BJ (cell line): Measurements from ENCODE around the gene KRTAP4-9. TPM values are rescaled to one million over a fixed set of nuclear protein-coding genes. Genes with fewer than 3 reads are reported as not detected.
"Not testable (repeated sequence)": the region's sequence is repeated elsewhere in the genome, so short reads cannot be mapped to it uniquely, and the experiment has no call there.

Experiments used
- CTCF ChIA-PET: fragments of 350-600 bp; formaldehyde crosslinking; extraction: SDS; loops from one replicate; lab custom pipeline; 2021; ENCODE audit warnings: antibody characterized with exemption, inconsistent platforms; lab: Yijun Ruan, JAX
- POLR2A ChIA-PET: fragments of 300-600 bp; sonication (Branson Sonifier 250); formaldehyde crosslinking; extraction: SDS; loops from one replicate; lab custom pipeline; 2021; ENCODE audit warnings: antibody characterized with exemption; lab: Charles Lee
- DNase-seq: peaks from one replicate; pipeline ENCODE4 v3.0.0-alpha.2; 2011; ENCODE audit warnings: low read depth
- H3K27me3 ChIP-seq: 2 replicates; pipeline ENCODE4 v1.6.0; 2011; ENCODE audit warnings: low read length; ENCODE audit not compliant: control insufficient read depth, insufficient read depth
- H3K36me3 ChIP-seq: 2 replicates; pipeline ENCODE4 v1.5.1; 2011; ENCODE audit warnings: low read length; ENCODE audit not compliant: control insufficient read depth, insufficient read depth
- H3K4me3 ChIP-seq: 2 replicates; pipeline ENCODE4 v1.5.1; 2011; ENCODE audit warnings: low read depth, mild to moderate bottlenecking, control low read depth, low read length
- polyA plus RNA-seq: library from polyadenylated mRNA; depleted of rRNA; stranded (reverse); fragments of >200 nt; gene quantifications from 2 replicates; pipeline ENCODE4 v1.2.3, GENCODE V29; 2011
- TF ChIP-seq, protein P1 (sequence below): IDR thresholded peaks from 2 replicates; pipeline ENCODE4 v1.5.1; 2011; ENCODE audit warnings: low read depth, mild to moderate bottlenecking, control low read depth, inconsistent platforms, low read length, moderate library complexity; ENCODE audit not compliant: insufficient read depth

Gene KRTAP4-9
- polyA plus RNA-seq, 1 experiment = not detected

DNA sequence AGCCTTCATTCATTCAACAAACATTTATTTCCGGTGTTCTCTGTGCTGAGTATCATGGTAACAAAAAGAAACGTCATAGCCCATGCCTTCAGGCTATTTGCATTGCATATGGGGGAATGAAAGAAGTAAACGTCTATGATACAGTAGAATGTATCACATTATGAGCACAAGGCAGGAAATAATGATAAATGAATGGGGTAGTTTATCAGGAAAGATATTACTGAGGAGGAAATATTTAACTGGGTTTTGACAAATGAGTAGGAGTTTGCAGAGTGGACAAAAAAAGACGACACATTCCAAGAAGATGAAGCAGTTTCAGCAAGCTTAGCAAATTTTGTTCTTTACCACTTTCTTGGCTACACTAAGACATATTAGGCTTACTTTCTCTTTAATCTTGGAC is 22.6 kb upstream of the KRTAP4-9 start:
- H3K4me3 ChIP-seq = no peak overlapping the region
- ChIA-PET POLR2A (interaction anchor here (1.0 kb wide), 1 partner anchor 21 kb away, joined by 3 read pairs; no protein-coding TSS in a partner anchor), CTCF (no interaction called here)
- TF ChIP-seq, protein P1, sequence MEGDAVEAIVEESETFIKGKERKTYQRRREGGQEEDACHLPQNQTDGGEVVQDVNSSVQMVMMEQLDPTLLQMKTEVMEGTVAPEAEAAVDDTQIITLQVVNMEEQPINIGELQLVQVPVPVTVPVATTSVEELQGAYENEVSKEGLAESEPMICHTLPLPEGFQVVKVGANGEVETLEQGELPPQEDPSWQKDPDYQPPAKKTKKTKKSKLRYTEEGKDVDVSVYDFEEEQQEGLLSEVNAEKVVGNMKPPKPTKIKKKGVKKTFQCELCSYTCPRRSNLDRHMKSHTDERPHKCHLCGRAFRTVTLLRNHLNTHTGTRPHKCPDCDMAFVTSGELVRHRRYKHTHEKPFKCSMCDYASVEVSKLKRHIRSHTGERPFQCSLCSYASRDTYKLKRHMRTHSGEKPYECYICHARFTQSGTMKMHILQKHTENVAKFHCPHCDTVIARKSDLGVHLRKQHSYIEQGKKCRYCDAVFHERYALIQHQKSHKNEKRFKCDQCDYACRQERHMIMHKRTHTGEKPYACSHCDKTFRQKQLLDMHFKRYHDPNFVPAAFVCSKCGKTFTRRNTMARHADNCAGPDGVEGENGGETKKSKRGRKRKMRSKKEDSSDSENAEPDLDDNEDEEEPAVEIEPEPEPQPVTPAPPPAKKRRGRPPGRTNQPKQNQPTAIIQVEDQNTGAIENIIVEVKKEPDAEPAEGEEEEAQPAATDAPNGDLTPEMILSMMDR = no peak
- no peaks in the 10 kb centered on the region for H3K36me3 ChIP-seq
- no peak for DNase-seq
- no peaks in the 10 kb centered on the region for H3K27me3 ChIP-seq

DNA sequence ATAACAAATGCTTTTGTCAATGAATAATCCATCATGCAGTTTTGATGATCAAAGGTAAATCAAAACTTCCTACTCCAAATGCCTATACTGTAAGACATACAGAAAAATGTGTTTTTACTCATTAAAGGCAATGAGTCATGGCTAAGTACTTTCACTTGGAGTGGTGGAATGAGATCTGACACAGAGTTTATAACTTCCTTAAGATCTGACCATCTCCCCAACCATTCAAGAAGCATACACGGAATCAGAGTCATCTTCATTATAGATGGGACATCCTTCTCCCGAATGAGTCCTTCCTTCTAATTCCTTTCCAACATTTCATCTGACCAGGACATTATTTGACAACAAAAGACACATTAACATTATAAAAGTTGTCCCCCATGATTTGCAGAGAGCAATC is 21.8 kb upstream of the KRTAP4-9 start:
- POLR2A ChIA-PET = interaction anchor here (1.0 kb wide), 1 partner anchor 21 kb away, joined by 3 read pairs; no protein-coding TSS in a partner anchor
- CTCF ChIA-PET = not testable (repeated sequence)

DNA sequence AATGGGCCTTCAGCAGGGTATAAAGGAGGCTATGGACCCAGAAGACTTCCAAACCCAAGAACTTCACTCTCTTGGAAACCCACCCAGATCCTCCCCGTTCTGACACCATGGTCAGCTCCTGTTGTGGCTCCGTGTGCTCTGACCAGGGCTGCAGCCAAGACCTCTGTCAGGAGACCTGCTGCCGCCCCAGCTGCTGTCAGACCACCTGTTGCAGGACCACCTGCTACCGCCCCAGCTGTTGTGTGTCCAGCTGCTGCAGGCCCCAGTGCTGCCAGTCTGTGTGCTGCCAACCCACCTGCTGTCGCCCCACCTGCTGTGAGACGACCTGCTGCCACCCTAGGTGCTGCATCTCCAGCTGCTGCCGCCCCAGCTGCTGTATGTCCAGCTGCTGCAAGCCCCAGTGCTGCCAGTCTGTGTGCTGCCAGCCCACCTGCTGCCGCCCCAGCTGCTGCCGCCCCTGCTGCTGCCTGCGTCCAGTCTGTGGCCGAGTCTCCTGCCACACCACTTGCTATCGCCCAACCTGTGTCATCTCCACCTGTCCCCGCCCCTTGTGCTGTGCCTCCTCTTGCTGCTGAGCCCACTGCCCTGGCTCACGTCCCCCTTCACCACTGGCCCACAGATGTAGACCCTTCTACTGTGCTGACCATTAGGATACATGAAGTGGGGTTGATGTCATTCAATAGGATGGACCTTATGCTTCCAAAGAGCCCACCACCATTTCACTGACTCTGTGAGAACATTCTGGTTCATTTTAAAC is 20.9 kb upstream of the KRTAP4-9 start, which contains the start of gene KRTAP4-7:
Gene KRTAP4-7 (plus strand): TSS at position 51 of the 757 bp plus-strand sequence. CDS start 57 bp downstream, at position 108.
- CTCF ChIA-PET = interaction anchor here (0.9 kb wide), 1 partner anchor 13 kb away, joined by 3 read pairs; the partner anchor contains the start of gene KRTAP4-8
- H3K36me3 ChIP-seq, H3K27me3 ChIP-seq, DNase-seq, POLR2A ChIA-PET, H3K4me3 ChIP-seq: not testable (repeated sequence)

More for the DNA sequence above, 21.8 kb upstream of the KRTAP4-9 start:
- H3K4me3 ChIP-seq, H3K36me3 ChIP-seq, H3K27me3 ChIP-seq: not testable (repeated sequence)
- peak; percentile 50 for DNase-seq

DNA sequence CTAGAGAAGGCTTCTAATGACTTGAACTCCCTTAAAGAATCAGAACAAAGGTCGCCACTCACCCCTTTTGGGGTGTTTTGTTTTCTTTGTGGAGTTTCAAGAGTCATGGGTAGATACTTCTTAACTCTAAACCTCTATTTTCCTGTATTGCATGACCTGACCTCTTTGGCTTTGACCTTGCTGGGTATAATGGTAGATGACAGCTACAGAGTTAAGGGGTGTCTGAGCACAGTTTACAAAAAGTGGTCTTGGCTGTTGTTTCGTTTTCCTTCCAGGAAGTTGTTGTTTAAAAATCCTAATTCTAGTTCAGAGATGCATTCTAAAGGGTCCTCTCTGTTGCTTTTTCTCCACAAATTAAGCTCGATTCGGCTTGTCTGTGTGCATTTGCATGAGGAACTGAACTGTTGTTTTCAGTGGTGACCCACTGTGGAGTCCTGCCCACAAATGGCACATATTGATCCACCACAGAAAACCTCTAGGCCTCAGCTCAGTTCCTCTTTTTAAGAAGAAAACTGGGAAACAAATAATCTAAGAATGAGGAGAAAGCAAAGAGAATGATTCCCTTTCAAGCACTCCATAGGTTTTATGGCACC is 16.3 kb upstream of the KRTAP4-9 start:
- CTCF ChIA-PET = interaction anchor here (0.8 kb wide), 1 partner anchor 14 kb away, joined by 3 read pairs; no protein-coding TSS in a partner anchor
- H3K36me3 ChIP-seq, H3K4me3 ChIP-seq, POLR2A ChIA-PET, DNase-seq, H3K27me3 ChIP-seq: not testable (repeated sequence)

DNA sequence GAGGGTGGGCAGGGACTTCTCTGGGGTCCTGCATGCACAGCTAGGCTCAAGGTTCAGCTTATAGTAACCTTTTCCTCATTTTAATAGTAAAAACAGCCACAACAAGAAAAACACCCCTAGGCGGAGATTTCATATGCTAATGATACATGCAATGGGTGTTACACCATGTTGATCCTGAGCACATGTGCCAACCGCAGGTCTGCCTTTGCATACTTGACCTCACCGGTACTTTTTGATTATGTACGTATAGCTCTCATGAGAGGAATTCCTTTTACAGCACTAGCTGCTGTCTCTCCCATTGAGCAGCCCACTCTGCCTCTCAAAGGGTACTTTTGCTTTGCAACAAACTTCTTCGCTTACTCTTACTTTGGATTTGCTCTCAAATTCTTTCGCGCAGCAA is 9.1 kb upstream of the KRTAP4-9 start:
- TF ChIP-seq, protein P1 = no peak
- CTCF ChIA-PET = interaction anchor here (0.8 kb wide), 1 partner anchor 290 kb away, joined by 3 read pairs; no protein-coding TSS in a partner anchor
- POLR2A ChIA-PET = no interaction called here
- Histone ChIP-seq H3K27me3 (no peaks in the 10 kb centered on the region), H3K36me3 (no peaks in the 10 kb centered on the region), H3K4me3 (no peak overlapping the region)
- DNase-seq = no peak

DNA sequence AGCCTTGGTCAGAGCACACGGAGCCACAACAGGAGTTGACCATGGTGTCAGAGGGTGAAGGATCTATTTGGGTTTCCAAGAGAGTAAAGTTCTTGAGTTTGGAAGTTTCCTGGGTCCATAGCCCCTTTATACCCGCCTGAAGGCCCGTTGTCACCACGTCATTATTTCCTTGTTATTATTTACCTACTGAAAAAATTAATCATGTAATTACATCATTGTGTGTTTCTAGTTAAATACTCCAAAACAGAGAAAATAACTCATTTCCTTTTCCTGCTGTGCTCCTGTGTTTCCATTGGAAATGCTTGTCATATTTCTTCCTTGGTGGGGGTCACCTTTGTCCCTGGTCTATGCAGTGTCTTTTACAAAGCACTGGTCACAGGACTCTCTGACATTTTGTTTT is 7.1 kb upstream of the KRTAP4-9 start, which contains the start of gene KRTAP4-8:
Gene KRTAP4-8 (minus strand): TSS at position 101 of the 400 bp plus-strand sequence. CDS start 58 bp downstream, at position 43.
- TF ChIP-seq, protein P1 = no peak
- H3K4me3 ChIP-seq = no peak within 1 kb of the TSS
- CTCF ChIA-PET = interaction anchor here (1.1 kb wide), 1 partner anchor 13 kb away, joined by 3 read pairs; no protein-coding TSS in a partner anchor
- POLR2A ChIA-PET = no interaction called here
- no peaks in the 10 kb centered on the region for H3K36me3 ChIP-seq
- DNase-seq = no peak
- no peaks in the 10 kb centered on the region for H3K27me3 ChIP-seq
